GM12874 (cell line): Measurements from ENCODE around the gene HOXC10.

Experiments
- TF ChIP-seq, protein P1 (sequence below): IDR thresholded peaks from 2 replicates; pipeline ENCODE4 v1.5.1; 2011; ENCODE audit warnings: low read depth, mild to moderate bottlenecking, control low read depth, low read length, moderate library complexity; ENCODE audit not compliant: insufficient read depth

HOXC10 gene

DNA sequence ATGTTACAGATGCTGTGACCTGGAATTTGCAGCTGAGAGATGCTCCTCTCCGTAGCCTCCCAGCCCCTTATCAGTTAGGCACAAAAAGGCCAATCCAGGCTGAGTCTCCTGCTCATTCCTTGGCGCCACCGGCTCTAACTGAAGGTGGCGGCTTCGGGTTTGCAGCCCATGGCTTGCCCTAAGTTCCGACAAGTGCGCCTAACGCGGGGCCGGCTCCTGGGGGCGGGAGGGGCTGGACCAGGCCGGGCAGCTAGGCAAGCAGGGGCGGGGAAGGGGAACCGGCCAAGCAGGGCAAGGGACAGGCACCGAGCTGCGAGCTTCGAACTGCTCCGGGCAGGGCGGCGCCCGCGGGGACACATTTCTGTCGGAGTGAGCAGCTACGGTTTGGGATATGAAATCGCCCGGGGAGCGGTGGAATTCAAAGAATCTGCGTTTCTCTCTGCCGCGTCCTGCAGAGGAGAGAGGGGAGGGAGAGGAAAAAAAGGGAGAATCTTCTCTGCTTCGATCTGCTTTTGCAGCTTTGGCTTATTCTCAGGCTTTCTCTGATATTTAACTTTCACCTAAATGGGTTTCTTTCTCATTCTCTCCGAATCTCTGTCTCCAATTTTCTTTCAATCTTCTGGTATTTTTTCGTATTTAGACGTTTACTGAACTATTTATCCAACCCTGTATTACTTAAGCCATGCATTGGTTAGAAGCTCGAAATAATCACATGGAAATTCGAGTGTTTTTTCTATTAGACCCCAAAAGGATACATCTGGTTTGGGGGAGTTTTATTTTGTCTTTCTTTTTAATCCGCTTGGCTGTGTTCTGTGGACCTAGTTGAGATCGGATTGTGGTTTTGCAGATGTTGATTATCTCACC is 31.8 kb upstream of the HOXC10 start:
- TF ChIP-seq, protein P1, sequence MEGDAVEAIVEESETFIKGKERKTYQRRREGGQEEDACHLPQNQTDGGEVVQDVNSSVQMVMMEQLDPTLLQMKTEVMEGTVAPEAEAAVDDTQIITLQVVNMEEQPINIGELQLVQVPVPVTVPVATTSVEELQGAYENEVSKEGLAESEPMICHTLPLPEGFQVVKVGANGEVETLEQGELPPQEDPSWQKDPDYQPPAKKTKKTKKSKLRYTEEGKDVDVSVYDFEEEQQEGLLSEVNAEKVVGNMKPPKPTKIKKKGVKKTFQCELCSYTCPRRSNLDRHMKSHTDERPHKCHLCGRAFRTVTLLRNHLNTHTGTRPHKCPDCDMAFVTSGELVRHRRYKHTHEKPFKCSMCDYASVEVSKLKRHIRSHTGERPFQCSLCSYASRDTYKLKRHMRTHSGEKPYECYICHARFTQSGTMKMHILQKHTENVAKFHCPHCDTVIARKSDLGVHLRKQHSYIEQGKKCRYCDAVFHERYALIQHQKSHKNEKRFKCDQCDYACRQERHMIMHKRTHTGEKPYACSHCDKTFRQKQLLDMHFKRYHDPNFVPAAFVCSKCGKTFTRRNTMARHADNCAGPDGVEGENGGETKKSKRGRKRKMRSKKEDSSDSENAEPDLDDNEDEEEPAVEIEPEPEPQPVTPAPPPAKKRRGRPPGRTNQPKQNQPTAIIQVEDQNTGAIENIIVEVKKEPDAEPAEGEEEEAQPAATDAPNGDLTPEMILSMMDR, result no peak

GRCh38 chr12:53953831-53954693 is 30.9 kb upstream of the HOXC10 start:
- TF ChIP-seq, protein P1, result no peak

- TF ChIP-seq, protein P1, result no peak
These were observed 30.3 kb upstream of the HOXC10 start, which contains the start of gene HOXC12 for GRCh38 chr12:53954694-53955035. Gene HOXC12, plus strand, starts transcription at chr12:53954903. Its CDS starts 27 bp downstream, at chr12:53954930.

DNA sequence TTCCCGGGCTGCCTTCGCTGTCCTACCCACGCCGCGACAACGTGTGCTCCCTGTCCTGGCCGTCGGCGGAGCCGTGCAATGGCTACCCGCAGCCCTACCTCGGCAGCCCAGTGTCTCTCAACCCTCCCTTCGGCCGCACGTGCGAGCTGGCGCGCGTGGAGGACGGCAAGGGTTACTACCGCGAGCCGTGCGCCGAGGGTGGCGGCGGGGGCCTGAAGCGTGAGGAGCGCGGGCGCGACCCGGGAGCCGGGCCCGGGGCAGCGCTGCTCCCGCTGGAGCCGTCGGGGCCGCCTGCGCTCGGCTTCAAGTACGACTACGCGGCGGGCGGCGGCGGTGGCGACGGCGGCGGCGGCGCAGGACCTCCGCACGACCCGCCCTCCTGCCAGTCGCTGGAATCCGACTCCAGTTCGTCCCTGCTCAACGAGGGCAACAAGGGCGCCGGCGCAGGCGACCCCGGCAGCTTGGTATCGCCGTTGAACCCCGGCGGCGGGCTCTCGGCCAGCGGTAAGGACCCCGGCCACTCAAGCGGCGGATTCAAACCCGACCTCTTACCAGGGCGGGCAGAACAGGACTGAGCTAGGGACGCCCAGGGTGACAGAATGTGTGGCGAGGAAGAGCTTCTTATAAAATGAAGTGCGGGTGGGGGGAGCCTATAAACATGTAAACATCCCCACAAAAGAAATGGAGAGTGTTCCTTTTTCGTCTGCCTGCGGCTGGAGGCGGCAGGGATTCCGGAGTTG is 29.7 kb upstream of the HOXC10 start:
- TF ChIP-seq, protein P1, result no peak

DNA sequence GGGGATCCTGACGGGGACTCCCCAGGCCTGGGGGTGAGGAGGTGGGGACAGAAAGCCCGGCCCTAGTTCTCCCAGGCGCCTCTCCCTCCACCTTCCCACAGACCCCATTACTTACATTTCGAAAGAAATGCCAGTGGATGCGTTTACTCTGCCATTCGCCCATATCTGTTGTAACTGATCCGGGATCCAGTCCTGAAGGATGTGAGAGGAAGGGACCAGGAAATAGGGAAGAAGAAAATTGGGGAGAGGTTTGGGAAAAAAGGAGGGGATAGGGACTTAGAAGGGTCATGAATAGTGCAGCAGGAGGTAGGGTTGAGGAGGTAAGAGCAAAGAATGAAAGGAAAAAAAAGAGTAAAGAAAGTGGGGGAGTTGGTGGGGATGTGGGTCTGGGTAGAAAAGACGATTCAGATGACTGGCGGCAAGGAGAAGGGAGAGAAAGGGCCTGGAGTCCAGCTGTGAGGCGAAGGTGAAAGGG is 29.1 kb upstream of the HOXC10 start:
- TF ChIP-seq, protein P1, result no peak

DNA sequence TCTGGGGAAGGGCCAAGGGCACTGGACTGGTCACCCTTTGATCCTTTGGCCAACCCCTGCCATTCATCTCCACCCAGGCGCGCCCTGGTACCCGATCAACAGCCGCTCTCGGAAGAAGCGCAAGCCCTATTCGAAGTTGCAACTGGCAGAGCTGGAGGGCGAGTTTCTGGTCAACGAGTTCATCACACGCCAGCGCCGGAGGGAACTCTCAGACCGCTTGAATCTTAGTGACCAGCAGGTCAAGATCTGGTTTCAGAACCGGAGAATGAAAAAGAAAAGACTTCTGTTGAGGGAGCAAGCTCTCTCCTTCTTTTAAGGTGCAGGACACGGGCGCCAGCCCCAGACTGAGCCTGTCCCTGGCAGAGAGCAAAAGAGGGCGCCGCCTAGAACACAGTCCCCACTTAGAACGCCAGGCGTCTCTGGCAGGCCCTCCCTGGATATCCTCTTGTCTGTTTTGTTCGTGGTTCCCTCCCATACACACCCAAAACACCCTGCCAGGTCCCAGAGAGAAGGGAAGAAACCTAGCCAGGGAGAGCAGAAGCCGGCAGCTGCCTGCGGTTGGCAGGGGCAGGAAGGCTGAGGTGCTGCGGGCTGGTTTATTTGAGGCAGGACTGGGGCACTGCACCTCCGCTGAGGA is 28.6 kb upstream of the HOXC10 start:
- TF ChIP-seq, protein P1, result no peak
